Trophoblast cell (in vitro differentiated cells and primary cell): Measurements from ENCODE around the gene MAP2K6.

Experiments used
- DNase-seq, 2 donors: peaks; one replicate each; pipeline ENCODE4 v3.0.0-alpha.2; 2016
- H2AFZ ChIP-seq: 2 replicates; pipeline ENCODE4 v1.6.1; 2013; ENCODE audit warnings: low read length, moderate library complexity, mild to moderate bottlenecking; ENCODE audit not compliant: insufficient read depth, poor library complexity
- H2AK5ac ChIP-seq: 2 replicates; pipeline ENCODE4 v1.6.1; 2013; ENCODE audit warnings: mild to moderate bottlenecking, low read length
- H2BK120ac ChIP-seq: 2 replicates; pipeline ENCODE4 v1.6.1; 2013; ENCODE audit warnings: low read length, mild to moderate bottlenecking, moderate library complexity; ENCODE audit not compliant: insufficient read depth, poor library complexity
- H2BK12ac ChIP-seq: 2 replicates; pipeline ENCODE4 v1.6.1; 2013; ENCODE audit warnings: mild to moderate bottlenecking, low read length, moderate library complexity
- H2BK5ac ChIP-seq: 2 replicates; pipeline ENCODE4 v1.6.1; 2013; ENCODE audit warnings: low read length, low read depth, moderate library complexity, mild to moderate bottlenecking; ENCODE audit not compliant: poor library complexity
- H3K14ac ChIP-seq: 2 replicates; pipeline ENCODE4 v1.6.1; 2013; ENCODE audit warnings: mild to moderate bottlenecking, low read length
- H3K18ac ChIP-seq: 2 replicates; pipeline ENCODE4 v1.6.1; 2013; ENCODE audit warnings: mild to moderate bottlenecking, low read length
- H3K23ac ChIP-seq: 2 replicates; pipeline ENCODE4 v1.6.1; 2013; ENCODE audit warnings: low read length
- H3K27ac ChIP-seq: 2 replicates; pipeline ENCODE4 v1.5.1; 2013; ENCODE audit warnings: low read depth, mild to moderate bottlenecking, inconsistent platforms, low read length, moderate library complexity
- H3K27me3 ChIP-seq: 2 replicates; pipeline ENCODE4 v1.6.1; 2013; ENCODE audit warnings: inconsistent platforms, mild to moderate bottlenecking, low read length, moderate library complexity; ENCODE audit not compliant: insufficient read depth
- H3K36me3 ChIP-seq, 2 experiments: 1 replicate in 1 of 2; 2 replicates in 1 of 2; pipeline ENCODE4 v1.6.1; 2013; ENCODE audit warnings: low read length in 2 of 2, mild to moderate bottlenecking in 2 of 2, moderate library complexity in 1 of 2; ENCODE audit not compliant: insufficient read depth in 2 of 2, control insufficient read depth in 1 of 2
- H3K4ac ChIP-seq: 2 replicates; pipeline ENCODE4 v1.6.1; 2013; ENCODE audit warnings: low read depth, mild to moderate bottlenecking, low read length, moderate library complexity
- H3K4me1 ChIP-seq, 2 experiments: 1 replicate in 1 of 2; 2 replicates in 1 of 2; pipeline ENCODE4 v1.6.1; 2013; ENCODE audit warnings: low read length in 2 of 2, mild to moderate bottlenecking in 2 of 2, moderate library complexity in 1 of 2; ENCODE audit not compliant: insufficient read depth in 2 of 2, control insufficient read depth in 1 of 2
- H3K4me2 ChIP-seq: 2 replicates; pipeline ENCODE4 v1.6.1; 2013; ENCODE audit warnings: inconsistent platforms, mild to moderate bottlenecking, low read length, moderate library complexity
- H3K4me3 ChIP-seq: 2 replicates; pipeline ENCODE4 v1.5.1; 2013; ENCODE audit warnings: mild to moderate bottlenecking, low read depth, low read length, inconsistent platforms
- H3K79me1 ChIP-seq: one replicate; pipeline ENCODE4 v1.6.1; 2013; ENCODE audit warnings: low read length
- H3K79me2 ChIP-seq: 2 replicates; pipeline ENCODE4 v1.6.1; 2013; ENCODE audit warnings: low read length, mild to moderate bottlenecking; ENCODE audit not compliant: control insufficient read depth, insufficient read depth, poor library complexity
- H3K9ac ChIP-seq: 2 replicates; pipeline ENCODE4 v1.6.1; 2013; ENCODE audit warnings: mild to moderate bottlenecking, low read length
- H3K9me3 ChIP-seq: 2 replicates; pipeline ENCODE4 v1.6.1; 2013; ENCODE audit warnings: low read depth, mild to moderate bottlenecking, control low read depth, inconsistent platforms, low read length; ENCODE audit not compliant: insufficient read depth
- H4K12ac ChIP-seq: 2 replicates; pipeline ENCODE4 v1.6.1; 2013; ENCODE audit warnings: low read depth, mild to moderate bottlenecking, low read length, moderate library complexity
- H4K8ac ChIP-seq: 2 replicates; pipeline ENCODE4 v1.6.1; 2013; ENCODE audit warnings: low read depth, mild to moderate bottlenecking, low read length, moderate library complexity
- H4K91ac ChIP-seq: one replicate; pipeline ENCODE4 v1.6.1; 2013; ENCODE audit warnings: low read depth, mild to moderate bottlenecking, low read length, moderate library complexity
- WGBS: extraction: QIAGEN DNeasy Blood & Tissue Kit; methylation state at CpG from one replicate; pipeline ENCODE4 v1.1.7; 2013; ENCODE audit warnings: missing lambda C conversion rate; ENCODE audit not compliant: insufficient read length, insufficient coverage; ENCODE audit errors: extremely low coverage; 5-methylcytosine and 5-hydroxymethylcytosine counted together

MAP2K6 gene

GRCh38 chr17:69592692-69593350, 178.3 kb downstream of the MAP2K6 start:
- Histone ChIP-seq H3K4ac (no peak overlapping the region), H3K4me3 (no peak overlapping the region), H3K27ac (no peak overlapping the region), H2BK120ac (no peak overlapping the region), H4K12ac (no peak overlapping the region), H3K79me2 (no peaks in the 10 kb centered on the region), H3K79me1 (no peaks in the 10 kb centered on the region), H3K4me1 (no peaks in the 10 kb centered on the region), H3K36me3 (no peaks in the 10 kb centered on the region), H2AFZ (no peak overlapping the region), H3K23ac (no peak overlapping the region), H2AK5ac (no peak overlapping the region), H4K91ac (no peak overlapping the region), H3K14ac (no peak overlapping the region), H3K4me2 (no peak overlapping the region), H2BK5ac (no peak overlapping the region), H3K9ac (no peak overlapping the region), H3K9me3 (no peaks in the 10 kb centered on the region), H2BK12ac (no peak overlapping the region), H3K27me3 (no peaks in the 10 kb centered on the region), H3K18ac (no peak overlapping the region), H4K8ac (no peak overlapping the region)
- DNase-seq, result peak; percentile 38 to 87
- 33% methylated on average over 1 of the region's 3 CpGs for WGBS

- Histone ChIP-seq H3K9me3 (no peaks in the 10 kb centered on the region), H3K4me2 (no peak overlapping the region), H3K4me1 (no peaks in the 10 kb centered on the region), H2AFZ (no peak overlapping the region), H3K4me3 (no peak overlapping the region), H3K36me3 (no peaks in the 10 kb centered on the region), H4K8ac (no peak overlapping the region), H3K79me2 (no peaks in the 10 kb centered on the region), H3K27ac (no peak overlapping the region), H2BK120ac (no peak overlapping the region), H3K9ac (no peak overlapping the region), H3K18ac (no peak overlapping the region), H3K14ac (no peak overlapping the region), H3K27me3 (no peaks in the 10 kb centered on the region), H3K23ac (no peak overlapping the region), H2BK12ac (no peak overlapping the region), H2BK5ac (no peak overlapping the region), H4K91ac (no peak overlapping the region), H2AK5ac (no peak overlapping the region), H3K79me1 (no peaks in the 10 kb centered on the region), H4K12ac (no peak overlapping the region), H3K4ac (no peak overlapping the region)
- no CpG with 5 or more reads among the region's 2 CpGs for WGBS
- no peak for DNase-seq
Observed at GRCh38 chr17:69593351-69593715, 178.8 kb downstream of the MAP2K6 start.

- Histone ChIP-seq H3K4me1 (no peaks in the 10 kb centered on the region), H2BK120ac (no peak overlapping the region), H2AFZ (no peak overlapping the region), H2BK5ac (no peak overlapping the region), H3K23ac (no peak overlapping the region), H3K27ac (no peak overlapping the region), H2AK5ac (no peak overlapping the region), H4K8ac (no peak overlapping the region), H3K4ac (no peak overlapping the region), H3K27me3 (no peaks in the 10 kb centered on the region), H3K9me3 (no peaks in the 10 kb centered on the region), H3K79me1 (no peaks in the 10 kb centered on the region), H2BK12ac (no peak overlapping the region), H3K4me2 (no peak overlapping the region), H3K18ac (no peak overlapping the region), H3K36me3 (no peaks in the 10 kb centered on the region), H3K4me3 (no peak overlapping the region), H3K14ac (no peak overlapping the region), H4K91ac (no peak overlapping the region), H3K9ac (no peak overlapping the region), H3K79me2 (no peaks in the 10 kb centered on the region), H4K12ac (no peak overlapping the region)
- DNase-seq, result peak; percentile 18 to 87
- no CpG with 5 or more reads among the region's 2 CpGs for WGBS
Observed at GRCh38 chr17:69593716-69594115, 179.2 kb downstream of the MAP2K6 start.

- Histone ChIP-seq H3K79me1 (no peaks in the 10 kb centered on the region), H3K4ac (no peak overlapping the region), H3K23ac (no peak overlapping the region)
Observed at GRCh38 chr17:69594641-69595040, 180.1 kb downstream of the MAP2K6 start.

More at GRCh38 chr17:69594641-69595040, 180.1 kb downstream of the MAP2K6 start:
- Histone ChIP-seq H3K27ac (no peak overlapping the region), H3K9me3 (no peaks in the 10 kb centered on the region), H3K4me1 (no peaks in the 10 kb centered on the region), H4K12ac (no peak overlapping the region), H3K4me3 (no peak overlapping the region), H3K14ac (no peak overlapping the region), H3K79me2 (no peaks in the 10 kb centered on the region), H2BK5ac (no peak overlapping the region), H2BK12ac (no peak overlapping the region), H4K8ac (no peak overlapping the region), H3K18ac (no peak overlapping the region), H2AFZ (no peak overlapping the region), H2BK120ac (no peak overlapping the region), H3K9ac (no peak overlapping the region), H3K4me2 (no peak overlapping the region), H2AK5ac (no peak overlapping the region), H3K36me3 (no peaks in the 10 kb centered on the region), H3K27me3 (no peaks in the 10 kb centered on the region), H4K91ac (no peak overlapping the region)
- WGBS, result no CpG with 5 or more reads among the region's 4 CpGs
- DNase-seq, result no peak
